ENCODE measurements around the gene DST. TPM values are rescaled to one million over a fixed set of nuclear protein-coding genes. Genes with fewer than 3 reads are reported as not detected.

The DST gene
- total RNA-seq, 1 experiment from 2014 or later = 91.9 TPM

DNA sequence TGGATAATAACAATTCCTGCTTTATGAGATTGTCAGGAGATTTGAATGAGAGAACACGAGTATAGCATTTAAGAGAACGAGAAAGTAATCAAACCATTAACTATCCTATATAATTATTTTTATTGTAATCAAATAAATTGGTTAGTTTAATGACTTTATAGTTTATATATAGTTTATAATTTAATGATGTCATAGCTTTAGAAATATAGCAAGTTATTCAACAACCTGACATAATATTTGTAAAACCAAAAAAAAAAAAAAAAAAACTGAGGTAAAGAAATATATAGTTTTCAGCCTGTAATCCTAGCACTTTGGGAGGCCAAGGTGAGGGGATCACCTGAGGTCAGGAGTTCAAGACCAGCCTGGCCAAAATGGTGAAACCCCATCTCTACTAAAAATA, 26.4 kb upstream of the DST start:
- Histone ChIP-seq H4K8ac (replicated peaks; ENCODE audit: insufficient read length, low read depth, low read length) (no peak overlapping the region), H2BK120ac (ENCODE audit: low read depth, low read length, poor library complexity, severe bottlenecking) (no peak overlapping the region), H3K27me3 (ENCODE audit: insufficient read depth, low read length) (no peaks in the 10 kb centered on the region), H3K79me2 (ENCODE audit: insufficient read depth, low read length) (no peaks in the 10 kb centered on the region), H3K4ac (ENCODE audit: low read depth, low read length) (no peak overlapping the region), H2BK12ac (ENCODE audit: insufficient read length, low read depth, low read length) (no peak overlapping the region), H2AK5ac (ENCODE audit: insufficient read length, low read length) (no peak overlapping the region), H3K23me2 (ENCODE audit: insufficient read length, low read depth, low read length, poor library complexity, severe bottlenecking) (no peaks in the 10 kb centered on the region), H3K9ac (ENCODE audit: extremely low read depth, insufficient read length, low read length) (no peak overlapping the region), H2BK15ac (ENCODE audit: low read depth, low read length) (no peak overlapping the region), H2AFZ (ENCODE audit: low read length) (no peak overlapping the region), H3K4me1 (ENCODE audit: insufficient read depth, low read length) (no peaks in the 10 kb centered on the region), H3T11ph (ENCODE audit: low read length) (no peak overlapping the region), H4K20me1 (ENCODE audit: control insufficient read depth, insufficient read depth, insufficient read length) (no peaks in the 10 kb centered on the region), H3K18ac (ENCODE audit: insufficient read length, low read depth, low read length) (no peak overlapping the region), H2BK5ac (ENCODE audit: insufficient read length, low read length) (no peak overlapping the region), H4K5ac (ENCODE audit: insufficient read length, low read depth, low read length) (no peak overlapping the region), H2BK20ac (ENCODE audit: low read depth, low read length, poor library complexity, severe bottlenecking) (no peak overlapping the region), H3K79me1 (ENCODE audit: insufficient read depth, low read depth, low read length, poor library complexity, severe bottlenecking) (no peaks in the 10 kb centered on the region), H3K9me3 (ENCODE audit: control insufficient read depth, low read depth, low read length) (no peaks in the 10 kb centered on the region), H3K56ac (ENCODE audit: insufficient read length, low read depth, low read length) (no peak overlapping the region), H3K23ac (ENCODE audit: insufficient read length, low read depth, low read length) (no peak overlapping the region), H3K14ac (ENCODE audit: insufficient read depth, low read length) (no peak overlapping the region), H3K27ac (ENCODE audit: insufficient read length, low read depth, low read length) (no peak overlapping the region), H3K4me2 (ENCODE audit: insufficient read depth, insufficient read length, low read length) (no peak overlapping the region), H4K91ac (ENCODE audit: insufficient read length, low read depth, low read length) (no peak overlapping the region)
- Mint-ChIP-seq H3K27me3 (ENCODE audit: low read depth) (no peaks in the 10 kb centered on the region), H3K4me1 (no peaks in the 10 kb centered on the region; a peak in 1 of 4 replicates), H3K9me3 (no peaks in the 10 kb centered on the region), H3K36me3 (ENCODE audit: insufficient read depth in 1 of 3, low read depth in 3 of 3) (peaks cover 0 to 6% (median 5%) of the 10 kb centered on the region in 3 experiments; a peak in 2 of 7 replicates), H3K4me3 (no peak overlapping the region), H3K27ac (no peak overlapping the region)
- no peak for DNase-seq
- TF ChIP-seq, protein P1, sequence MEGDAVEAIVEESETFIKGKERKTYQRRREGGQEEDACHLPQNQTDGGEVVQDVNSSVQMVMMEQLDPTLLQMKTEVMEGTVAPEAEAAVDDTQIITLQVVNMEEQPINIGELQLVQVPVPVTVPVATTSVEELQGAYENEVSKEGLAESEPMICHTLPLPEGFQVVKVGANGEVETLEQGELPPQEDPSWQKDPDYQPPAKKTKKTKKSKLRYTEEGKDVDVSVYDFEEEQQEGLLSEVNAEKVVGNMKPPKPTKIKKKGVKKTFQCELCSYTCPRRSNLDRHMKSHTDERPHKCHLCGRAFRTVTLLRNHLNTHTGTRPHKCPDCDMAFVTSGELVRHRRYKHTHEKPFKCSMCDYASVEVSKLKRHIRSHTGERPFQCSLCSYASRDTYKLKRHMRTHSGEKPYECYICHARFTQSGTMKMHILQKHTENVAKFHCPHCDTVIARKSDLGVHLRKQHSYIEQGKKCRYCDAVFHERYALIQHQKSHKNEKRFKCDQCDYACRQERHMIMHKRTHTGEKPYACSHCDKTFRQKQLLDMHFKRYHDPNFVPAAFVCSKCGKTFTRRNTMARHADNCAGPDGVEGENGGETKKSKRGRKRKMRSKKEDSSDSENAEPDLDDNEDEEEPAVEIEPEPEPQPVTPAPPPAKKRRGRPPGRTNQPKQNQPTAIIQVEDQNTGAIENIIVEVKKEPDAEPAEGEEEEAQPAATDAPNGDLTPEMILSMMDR (conservative IDR thresholded peaks at IDR 0.05) = no peak
- no CpG with 5 or more reads among the region's 2 CpGs for WGBS (ENCODE audit: extremely low coverage, insufficient read length, low lambda C conversion rate)
